Head of caudate nucleus (tissue), 42 donors: ENCODE results near the gene LTK.
A peak's percentile ranks its signal among the peaks of the same experiment; 100 is the strongest.

Experiments
- DNase-seq, 42 donors: peaks; one replicate each; pipeline versions ENCODE4 v3.0.0 to v3.0.0-alpha.2; 2020 to 2021; ENCODE audit warnings: mixed read lengths in 7 of 42
- intact Hi-C: fragments of 100-400 bp; cut with DNase I; formaldehyde crosslinking; loops from one replicate; pipeline ENCODE4 v1.15.0; 2022

LTK gene

GRCh38 chr15:41502795-41503668 is 10.6 kb downstream of the LTK start:
- intact Hi-C loops = no loop called here
- no peak for DNase-seq

- DNase-seq = peak in 1 of 42 donors; percentile 28
- intact Hi-C loops = no loop called here
Observed at GRCh38 chr15:41501931-41502794, 11.5 kb downstream of the LTK start.

DNA sequence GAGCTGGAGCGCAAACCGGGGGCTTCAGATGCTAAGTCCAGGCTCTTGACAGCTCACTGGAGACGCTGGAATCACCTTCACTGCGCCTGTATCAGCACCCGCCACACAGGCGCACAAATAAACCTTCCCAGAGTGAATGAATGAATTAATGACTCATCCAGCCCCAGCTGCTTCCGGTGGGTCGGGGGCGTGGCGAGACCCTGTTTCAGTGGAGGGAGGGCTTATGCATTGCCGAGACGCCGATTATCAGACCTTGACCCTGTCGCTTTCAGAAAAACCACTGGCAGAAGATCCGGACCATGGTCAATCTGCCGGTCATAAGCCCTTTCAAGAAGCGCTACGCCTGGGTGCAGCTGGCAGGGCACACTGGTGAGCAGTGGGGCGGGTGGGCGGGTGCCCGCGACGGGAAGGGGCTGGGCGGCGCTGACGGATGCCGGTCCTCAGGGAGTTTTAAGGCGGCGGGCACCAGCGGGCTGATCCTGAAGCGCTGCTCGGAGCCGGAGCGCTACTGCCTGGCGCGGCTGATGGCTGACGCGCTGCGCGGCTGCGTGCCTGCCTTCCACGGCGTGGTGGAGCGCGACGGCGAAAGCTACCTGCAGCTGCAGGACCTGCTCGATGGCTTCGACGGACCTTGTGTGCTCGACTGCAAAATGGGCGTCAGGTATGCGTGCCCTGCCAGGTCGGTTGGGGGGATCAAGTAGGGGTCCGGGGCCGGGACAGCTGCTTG is 12.3 kb downstream of the LTK start:
- peak in 5 of 42 donors; percentile 28 to 54 (median 35) for DNase-seq
- intact Hi-C loops = no loop called here

- DNase-seq = peak; percentile 53 to 95 (median 81)
- intact Hi-C loops = no loop called here
Observed at GRCh38 chr15:41499109-41499851, 14.3 kb downstream of the LTK start.

- intact Hi-C loops = no loop called here
- DNase-seq = no peak
Observed at GRCh38 chr15:41498657-41499056, 15.0 kb downstream of the LTK start.

DNA sequence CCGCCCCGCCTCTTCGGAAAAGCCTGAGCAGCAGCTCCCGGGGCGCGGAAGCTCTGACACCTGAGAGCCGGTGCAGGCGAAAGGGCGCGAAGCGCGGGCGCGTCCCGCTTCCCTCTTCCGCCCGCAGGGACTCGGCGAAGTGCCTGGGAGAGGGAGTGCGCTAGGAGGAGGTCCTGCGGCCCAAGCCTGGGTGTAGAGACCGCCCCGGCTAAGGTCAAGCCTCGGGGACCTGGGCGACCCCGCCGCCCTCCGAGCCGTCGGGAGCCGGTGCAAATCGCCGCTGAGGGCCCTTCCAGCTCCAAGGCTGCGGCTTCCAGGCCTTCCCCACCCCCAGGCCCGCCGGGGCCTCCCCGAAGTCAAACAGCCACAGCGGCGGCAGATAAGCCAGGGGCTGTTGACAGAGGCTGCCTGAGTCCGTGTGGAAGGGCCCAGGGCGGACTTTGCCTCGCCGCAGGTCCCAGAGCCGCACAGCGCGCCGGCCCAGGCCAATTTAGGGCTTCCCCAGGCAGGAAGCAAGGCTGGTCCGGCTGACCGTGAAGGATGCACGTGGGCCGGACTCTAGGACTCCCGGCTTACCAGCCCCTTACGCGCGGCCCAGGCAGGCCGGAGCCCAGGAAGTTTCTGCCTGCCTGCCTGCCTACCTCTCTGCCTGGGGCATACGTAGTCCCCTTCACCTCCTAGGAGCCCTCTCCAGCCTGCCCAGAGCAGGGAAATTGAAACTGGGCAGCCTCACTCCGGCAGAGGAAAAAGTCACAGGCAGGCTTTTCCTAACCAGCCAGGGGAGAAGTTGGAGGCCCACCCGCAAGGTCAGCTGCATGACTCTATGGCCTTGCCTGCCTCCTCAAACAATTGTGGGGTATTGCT is 17.7 kb downstream of the LTK start:
- peak in 6 of 42 donors; percentile 34 to 47 (median 42) for DNase-seq
- intact Hi-C loops = no loop called here

DNA sequence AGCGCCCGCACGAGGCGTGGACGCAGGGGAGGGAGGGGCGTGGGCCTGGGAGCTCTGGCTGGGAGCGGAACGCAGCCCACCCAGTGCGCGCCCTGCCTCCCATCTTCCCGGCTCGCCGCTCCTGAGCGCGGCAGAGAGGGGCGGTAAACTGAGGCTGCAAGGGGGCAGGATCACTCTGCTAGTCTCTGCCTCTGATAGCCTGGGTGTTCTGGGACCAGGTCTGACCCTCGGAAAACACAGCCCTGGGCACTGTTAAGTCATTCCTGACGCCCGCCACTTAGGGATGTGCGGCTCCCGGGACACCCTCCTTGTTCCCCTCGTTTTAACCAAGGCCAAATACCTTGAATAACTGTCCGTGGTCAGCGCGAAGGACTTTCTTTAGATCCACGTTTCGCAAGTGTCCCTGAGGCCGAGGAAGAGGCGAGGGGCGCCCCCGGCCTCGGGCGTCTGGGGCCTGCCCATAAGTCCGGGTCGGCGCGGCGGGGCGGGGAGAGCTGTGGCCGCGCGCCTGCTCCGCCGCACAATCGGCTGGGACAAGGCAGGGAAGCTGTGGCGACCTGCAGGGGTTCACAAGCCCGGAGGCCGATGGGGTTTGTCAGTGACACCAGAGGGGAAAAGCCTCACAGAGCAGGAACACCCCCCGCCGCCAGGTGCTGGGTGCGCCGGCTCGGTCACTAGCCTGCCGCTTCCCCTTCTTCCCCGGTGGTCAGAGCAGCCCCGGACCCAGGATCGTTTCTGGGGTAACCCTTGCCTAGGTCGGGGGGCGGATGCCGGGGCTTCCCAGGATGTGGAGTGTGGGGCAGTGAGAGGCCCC is 18.5 kb downstream of the LTK start:
- DNase-seq = peak in 5 of 42 donors; percentile 18 to 51 (median 33)
- intact Hi-C loops = no loop called here

- intact Hi-C loops = no loop called here
- peak in 41 of 42 donors; percentile 23 to 87 (median 65) for DNase-seq
Observed at GRCh38 chr15:41494190-41494921, 19.3 kb downstream of the LTK start.

DNA sequence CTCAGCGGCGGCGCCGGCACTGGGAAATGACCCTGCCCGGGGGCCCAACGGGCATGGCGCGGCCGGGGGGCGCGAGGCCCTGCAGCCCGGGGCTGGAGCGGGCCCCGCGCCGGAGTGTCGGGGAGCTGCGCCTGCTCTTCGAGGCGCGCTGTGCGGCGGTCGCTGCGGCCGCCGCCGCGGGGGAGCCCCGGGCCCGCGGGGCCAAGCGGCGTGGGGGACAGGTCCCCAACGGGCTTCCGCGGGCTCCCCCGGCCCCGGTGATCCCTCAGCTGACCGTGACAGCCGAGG is 19.8 kb downstream of the LTK start:
- DNase-seq = no peak
- intact Hi-C loops = no loop called here

DNA sequence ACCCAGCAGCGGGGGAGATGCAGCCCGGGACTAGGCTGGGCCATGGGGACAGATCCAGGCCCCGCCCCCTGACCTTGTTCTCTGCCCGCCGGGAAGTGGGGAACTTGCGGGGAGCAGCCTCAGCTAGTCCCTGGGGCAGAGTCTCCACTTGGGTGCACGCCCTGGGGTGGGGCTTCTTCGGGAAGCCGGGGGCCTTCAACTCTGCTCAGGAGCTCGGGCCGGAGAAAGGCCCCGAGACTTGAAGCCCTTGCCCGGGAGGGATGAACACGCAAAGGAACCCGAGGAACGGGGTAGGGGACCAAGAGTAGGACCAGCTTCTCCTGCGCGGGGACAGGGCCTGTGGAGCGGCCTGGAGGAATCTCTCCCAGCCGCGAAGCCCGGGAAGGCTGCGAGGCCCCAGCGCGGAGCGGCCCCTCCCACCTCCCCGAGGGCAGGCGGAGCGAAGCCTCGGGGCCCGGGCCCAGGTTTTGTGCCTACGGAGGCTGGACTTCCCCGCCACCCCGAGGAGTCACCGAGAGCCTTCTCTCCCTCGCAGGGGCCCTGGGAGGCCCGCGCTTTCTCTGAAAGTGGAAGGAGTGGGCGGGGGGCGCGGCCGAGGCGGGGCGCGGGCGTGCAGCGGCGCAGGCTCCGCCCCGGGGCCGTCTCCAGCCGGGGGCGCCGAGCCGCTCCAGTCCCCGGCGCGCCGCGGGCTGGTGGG is 20.3 kb downstream of the LTK start, which contains the start of gene ITPKA:
Gene ITPKA (plus strand): TSS at position 670 of the 697 bp plus-strand sequence. CDS start 54 bp downstream, outside the sequence.
- peak in 41 of 42 donors; percentile 43 to 88 (median 69) for DNase-seq

DNA sequence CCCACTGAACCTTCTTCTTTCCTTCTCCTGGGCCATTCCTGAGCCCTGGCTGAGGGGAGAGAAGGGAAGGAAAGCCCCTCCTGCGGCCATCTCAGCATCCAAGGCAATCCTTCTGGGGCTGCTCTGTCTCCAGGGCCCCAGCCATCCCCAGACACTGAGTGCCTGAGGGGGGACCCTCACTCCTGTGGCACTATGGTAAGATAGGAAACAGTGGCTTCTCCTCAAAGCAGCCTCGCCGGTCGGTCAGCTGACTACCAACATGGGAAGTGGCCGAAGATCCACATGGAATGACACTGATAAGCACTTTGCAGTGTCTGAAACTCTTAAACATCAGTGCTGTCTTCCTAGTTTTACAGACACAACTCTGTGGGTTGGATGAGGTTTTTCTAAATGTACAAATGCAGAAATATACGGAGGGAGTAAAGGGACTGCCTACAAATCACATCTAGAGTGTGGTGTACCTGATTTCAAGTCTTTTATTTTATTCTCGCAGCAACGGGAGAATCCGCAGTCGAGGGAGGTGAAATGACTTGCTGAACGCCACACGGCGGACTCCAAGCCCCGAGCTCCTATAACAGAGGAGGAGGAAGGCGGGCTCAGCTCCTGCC is 20.9 kb downstream of the LTK start:
- no peak for DNase-seq
- intact Hi-C loops = no loop called here

More for the DNA sequence above, 20.3 kb downstream of the LTK start, which contains the start of gene ITPKA:
- intact Hi-C loops = no loop called here

- DNase-seq = no peak
- intact Hi-C loops = no loop called here
Observed at GRCh38 chr15:41491889-41492288, 21.7 kb downstream of the LTK start.

- DNase-seq = no peak
- intact Hi-C loops = no loop called here
Observed at GRCh38 chr15:41490355-41490754, 23.3 kb downstream of the LTK start.

GRCh38 chr15:41489641-41490040 is 24.0 kb downstream of the LTK start:
- no peak for DNase-seq
- intact Hi-C loops = no loop called here

DNA sequence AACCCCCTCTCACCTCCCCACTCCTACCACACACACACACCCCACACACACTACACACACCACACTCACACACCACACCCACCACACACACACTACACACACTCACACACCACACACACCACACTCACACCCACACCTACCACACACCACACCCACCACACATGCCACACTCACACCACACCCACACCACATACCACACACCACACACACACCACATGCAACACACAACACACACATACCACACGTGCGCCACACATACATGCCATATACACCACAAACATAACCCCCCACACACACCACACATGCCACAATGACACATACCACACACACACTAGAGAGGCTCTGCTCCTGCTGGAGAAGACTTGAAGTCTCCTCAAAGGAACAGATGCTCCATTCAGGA is 25.8 kb downstream of the LTK start:
- DNase-seq = no peak
- intact Hi-C loops = no loop called here
